ENCODE results near the gene NAALADL2. TPM values are rescaled to one million over a fixed set of nuclear protein-coding genes. Genes with fewer than 3 reads are reported as not detected.
"Not testable (repeated sequence)": the region's sequence is repeated elsewhere in the genome, so short reads cannot be mapped to it uniquely, and the experiment has no call there.

The NAALADL2 gene
- total RNA-seq, 1 donor from 2014 or later = 2.2 TPM

GRCh38 chr3:175269394-175269793 lies 410.3 kb downstream of the NAALADL2 start:
- DNase-seq (no peak), ATAC-seq (ENCODE audit: poor library complexity) (no peak)
- intact Hi-C loops (cut with DNase I) = no loop called here

- ATAC-seq (ENCODE audit: poor library complexity) = no peak
- intact Hi-C loops (cut with DNase I) = no loop called here
- DNase-seq = no peak
Measured at GRCh38 chr3:175270198-175270837, 411.2 kb downstream of the NAALADL2 start.

- DNase-seq (no peak), ATAC-seq (ENCODE audit: poor library complexity) (no peak)
- intact Hi-C loops (cut with DNase I) = no loop called here
Measured at GRCh38 chr3:175270866-175271265, 411.7 kb downstream of the NAALADL2 start.

GRCh38 chr3:175271465-175271864 lies 412.3 kb downstream of the NAALADL2 start:
- DNase-seq; intact Hi-C loops (cut with DNase I); ATAC-seq (ENCODE audit: poor library complexity): not testable (repeated sequence)

GRCh38 chr3:175272392-175272791 lies 413.3 kb downstream of the NAALADL2 start:
- intact Hi-C loops (cut with DNase I) = no loop called here
- DNase-seq = no peak
- no peak for ATAC-seq (ENCODE audit: poor library complexity)

- DNase-seq = no peak
- ATAC-seq (ENCODE audit: poor library complexity) = no peak
- intact Hi-C loops (cut with DNase I) = no loop called here
Measured at GRCh38 chr3:175273573-175273972, 414.4 kb downstream of the NAALADL2 start.

GRCh38 chr3:175274056-175274455 lies 414.9 kb downstream of the NAALADL2 start:
- DNase-seq (no peak), ATAC-seq (ENCODE audit: poor library complexity) (no peak)
- intact Hi-C loops (cut with DNase I) = no loop called here

- no peak for ATAC-seq (ENCODE audit: poor library complexity)
- intact Hi-C loops (cut with DNase I) = no loop called here
- DNase-seq = no peak
Measured at GRCh38 chr3:175274474-175275218, 415.5 kb downstream of the NAALADL2 start.

- intact Hi-C loops (cut with DNase I) = no loop called here
- ATAC-seq (ENCODE audit: poor library complexity) (no peak), DNase-seq (no peak)
Measured at GRCh38 chr3:175278680-175279079, 419.5 kb downstream of the NAALADL2 start.

- intact Hi-C loops (cut with DNase I) = no loop called here
- ATAC-seq (ENCODE audit: poor library complexity) (no peak), DNase-seq (no peak)
Measured at GRCh38 chr3:175279457-175279856, 420.3 kb downstream of the NAALADL2 start.

GRCh38 chr3:175279911-175280310 lies 420.8 kb downstream of the NAALADL2 start:
- ATAC-seq (ENCODE audit: poor library complexity) (no peak), DNase-seq (no peak)
- intact Hi-C loops (cut with DNase I) = no loop called here

GRCh38 chr3:175287361-175287963 lies 428.3 kb downstream of the NAALADL2 start:
- DNase-seq (no peak), ATAC-seq (ENCODE audit: poor library complexity) (no peak)
- intact Hi-C loops (cut with DNase I) = no loop called here

- intact Hi-C loops (cut with DNase I) = no loop called here
- DNase-seq (no peak), ATAC-seq (ENCODE audit: poor library complexity) (no peak)
Measured at GRCh38 chr3:175288621-175289020, 429.5 kb downstream of the NAALADL2 start.

GRCh38 chr3:175294793-175295192 lies 435.7 kb downstream of the NAALADL2 start:
- no peak for ATAC-seq (ENCODE audit: poor library complexity)
- intact Hi-C loops (cut with DNase I) = no loop called here
- no peak for DNase-seq

- ATAC-seq (ENCODE audit: poor library complexity) (no peak), DNase-seq (no peak)
- intact Hi-C loops (cut with DNase I) = no loop called here
Measured at GRCh38 chr3:175295248-175296130, 436.4 kb downstream of the NAALADL2 start.

- intact Hi-C loops (cut with DNase I) = no loop called here
- DNase-seq (no peak), ATAC-seq (ENCODE audit: poor library complexity) (no peak)
Measured at GRCh38 chr3:175297216-175297615, 438.1 kb downstream of the NAALADL2 start.

- ATAC-seq (ENCODE audit: poor library complexity) (no peak), DNase-seq (no peak)
- intact Hi-C loops (cut with DNase I) = no loop called here
Measured at GRCh38 chr3:175301741-175302140, 442.6 kb downstream of the NAALADL2 start.

- no peak for DNase-seq
Measured at GRCh38 chr3:175304404-175304803, 445.3 kb downstream of the NAALADL2 start.

GRCh38 chr3:175307642-175308041 lies 448.5 kb downstream of the NAALADL2 start:
- DNase-seq = no peak
- ATAC-seq (ENCODE audit: poor library complexity) = no peak
- intact Hi-C loops (cut with DNase I) = no loop called here

More at GRCh38 chr3:175304404-175304803, 445.3 kb downstream of the NAALADL2 start:
- intact Hi-C loops (cut with DNase I) = no loop called here
- ATAC-seq (ENCODE audit: poor library complexity) = peak; percentile 73
